Esophagus (tissue), 2 donors: Measurements from ENCODE around the gene MOB3A. TPM values are rescaled to one million over a fixed set of nuclear protein-coding genes. Genes with fewer than 3 reads are reported as not detected.
A peak's percentile ranks its signal among the peaks of the same experiment; 100 is the strongest.
"Not testable (repeated sequence)": the region's sequence is repeated elsewhere in the genome, so short reads cannot be mapped to it uniquely, and the experiment has no call there.

ENCODE experiments used
- H3K27ac ChIP-seq, 2 donors: one replicate each; pipeline ENCODE4 v1.5.1; 2013; ENCODE audit warnings: low read depth in 2 of 2, mild to moderate bottlenecking in 2 of 2, inconsistent platforms in 1 of 2, low read length in 1 of 2, moderate library complexity in 1 of 2
- H3K27me3 ChIP-seq, 2 donors: one replicate each; pipeline ENCODE4 v1.6.1; 2013; ENCODE audit warnings: low read length in 2 of 2, control low read depth in 1 of 2, mild to moderate bottlenecking in 1 of 2; ENCODE audit not compliant: insufficient read depth in 2 of 2, control insufficient read depth in 1 of 2
- H3K36me3 ChIP-seq, 2 donors: one replicate each; pipeline ENCODE4 v1.6.1; 2013; ENCODE audit warnings: low read length in 1 of 2; ENCODE audit not compliant: control insufficient read depth in 2 of 2, insufficient read depth in 2 of 2
- H3K4me1 ChIP-seq, 2 donors: one replicate each; pipeline ENCODE4 v1.6.1; 2013; ENCODE audit warnings: low read length in 1 of 2; ENCODE audit not compliant: control insufficient read depth in 2 of 2, insufficient read depth in 2 of 2
- H3K4me3 ChIP-seq, 2 donors: one replicate each; pipeline ENCODE4 v1.5.1; 2013; ENCODE audit warnings: low read length in 2 of 2, mild to moderate bottlenecking in 2 of 2, low read depth in 1 of 2, moderate library complexity in 1 of 2
- H3K9me3 ChIP-seq, 2 donors: one replicate each; pipeline ENCODE4 v1.6.1; 2013; ENCODE audit warnings: mild to moderate bottlenecking in 2 of 2, low read depth in 1 of 2, low read length in 1 of 2, moderate library complexity in 1 of 2; ENCODE audit not compliant: control insufficient read depth in 2 of 2, insufficient read depth in 1 of 2
- WGBS, 2 donors: extraction: QIAGEN DNeasy Blood & Tissue Kit; methylation state at CpG; one replicate each; pipeline ENCODE4 v1.1.7; 2013; 5-methylcytosine and 5-hydroxymethylcytosine counted together
- polyA plus RNA-seq, 2 donors: library from polyadenylated mRNA; stranded (reverse); fragments of 200-250 nt; gene quantifications; one replicate each; pipeline ENCODE4 v1.2.3, GENCODE V29; 2013
- donor health status: healthy with polysubstance abuse.
- donor health status: Bipolar disorder and iron deficiency.

MOB3A gene
- polyA plus RNA-seq, 2 donors, result 11.0 to 12.4 TPM

GRCh38 chr19:2099054-2099501 lies 3.0 kb upstream of the MOB3A start:
- Histone ChIP-seq H3K4me1 (peaks cover 4 to 14% of the 10 kb centered on the region in 2 donors), H3K9me3 (no peaks in the 10 kb centered on the region), H3K36me3 (peaks cover 23 to 30% of the 10 kb centered on the region in 2 donors), H3K4me3 (no peak overlapping the region), H3K27me3 (no peaks in the 10 kb centered on the region), H3K27ac (no peak overlapping the region)
- WGBS, 2 donors, result 73 to 74% methylated on average over 16 of the region's 16 CpGs

GRCh38 chr19:2097886-2098327 lies 1.8 kb upstream of the MOB3A start:
- Histone ChIP-seq H3K4me1 (peaks cover 4 to 14% of the 10 kb centered on the region in 2 donors), H3K4me3 (peak overlapping the region in 1 of 2 donors; percentile 1), H3K27me3 (no peaks in the 10 kb centered on the region), H3K27ac (peak overlapping the region in 1 of 2 donors; percentile 83), H3K36me3 (peaks cover 20 to 25% of the 10 kb centered on the region in 2 donors), H3K9me3 (no peaks in the 10 kb centered on the region)
- 71 to 79% methylated on average over 21 to 23 of the region's 23 CpGs for WGBS, 2 donors

- peaks cover 4 to 14% of the 10 kb centered on the region in 2 donors for H3K4me1 ChIP-seq
- H3K9me3 ChIP-seq, result no peaks in the 10 kb centered on the region
- H3K4me3 ChIP-seq, result peak overlapping the region; percentile 22 to 44
- peak overlapping the region; percentile 83 to 84 for H3K27ac ChIP-seq
- peaks cover 20 to 25% of the 10 kb centered on the region in 2 donors for H3K36me3 ChIP-seq
- H3K27me3 ChIP-seq, result no peaks in the 10 kb centered on the region
- 13 to 19% methylated on average over 30 of the region's 30 CpGs for WGBS, 2 donors
Measured at GRCh38 chr19:2097203-2097885, 1.2 kb upstream of the MOB3A start.

- H3K36me3 ChIP-seq, result peaks cover 17 to 20% of the 10 kb centered on the region in 2 donors
- H3K27ac ChIP-seq, result peak within 1 kb of the TSS; percentile 95 to 99
- H3K27me3 ChIP-seq, result no peaks in the 10 kb centered on the region
- H3K4me3 ChIP-seq, result peak within 1 kb of the TSS; percentile 49 to 85
- 0 to 1% methylated on average over 69 to 70 of the region's 70 CpGs for WGBS, 2 donors
- no peaks in the 10 kb centered on the region for H3K9me3 ChIP-seq
- H3K4me1 ChIP-seq, result peaks cover 4 to 14% of the 10 kb centered on the region in 2 donors
Measured at GRCh38 chr19:2096480-2097202, 515 bp upstream of the MOB3A start, which contains the start of gene IZUMO4. TSS of gene IZUMO4 (plus strand) at chr19:2096915. CDS start at chr19:2096946, 31 bp downstream.

- not testable (repeated sequence) for H3K36me3 ChIP-seq, H3K9me3 ChIP-seq, H3K27me3 ChIP-seq, H3K4me3 ChIP-seq
- WGBS, 2 donors, result 93 to 95% methylated on average over 13 of the region's 13 CpGs
- H3K27ac ChIP-seq, result peak overlapping the region; percentile 58 to 88
- peaks cover 8 to 29% of the 10 kb centered on the region in 2 donors for H3K4me1 ChIP-seq
Measured at GRCh38 chr19:2091926-2092525, 4.1 kb downstream of the MOB3A start.

- peak overlapping the region; percentile 82 to 93 for H3K27ac ChIP-seq
- H3K4me3 ChIP-seq, result no peak overlapping the region
- H3K4me1 ChIP-seq, result peaks cover 6 to 26% of the 10 kb centered on the region in 2 donors
Measured at GRCh38 chr19:2089727-2090053, 6.4 kb downstream of the MOB3A start.

GRCh38 chr19:2089001-2089711 lies 7.0 kb downstream of the MOB3A start:
- peaks cover 6 to 26% of the 10 kb centered on the region in 2 donors for H3K4me1 ChIP-seq
- H3K9me3 ChIP-seq, result no peaks in the 10 kb centered on the region
- H3K36me3 ChIP-seq, result no peaks in the 10 kb centered on the region
- peak overlapping the region; percentile 82 to 93 for H3K27ac ChIP-seq
- H3K27me3 ChIP-seq, result no peaks in the 10 kb centered on the region
- H3K4me3 ChIP-seq, result no peak overlapping the region
- 39 to 52% methylated on average over 16 of the region's 16 CpGs for WGBS, 2 donors

More at GRCh38 chr19:2089727-2090053, 6.4 kb downstream of the MOB3A start:
- Histone ChIP-seq H3K9me3 (no peaks in the 10 kb centered on the region), H3K36me3 (no peaks in the 10 kb centered on the region), H3K27me3 (no peaks in the 10 kb centered on the region)
- WGBS, 2 donors, result 31 to 47% methylated on average over 2 of the region's 2 CpGs

- Histone ChIP-seq H3K4me1 (peaks cover 6 to 29% of the 10 kb centered on the region in 2 donors), H3K36me3 (peaks cover 0 to 3% of the 10 kb centered on the region in 2 donors)
- WGBS, 2 donors, result 46 to 62% methylated on average over 14 of the region's 14 CpGs
Measured at GRCh38 chr19:2087621-2088100, 8.5 kb downstream of the MOB3A start.

More at GRCh38 chr19:2087621-2088100, 8.5 kb downstream of the MOB3A start:
- H3K4me3 ChIP-seq, result no peak overlapping the region
- H3K9me3 ChIP-seq, result no peaks in the 10 kb centered on the region
- peak overlapping the region; percentile 69 to 70 for H3K27ac ChIP-seq
- no peaks in the 10 kb centered on the region for H3K27me3 ChIP-seq
